GM18951 (cell line): ENCODE results near the gene ZNF550.
"Not testable (repeated sequence)": the region's sequence is repeated elsewhere in the genome, so short reads cannot be mapped to it uniquely, and the experiment has no call there.

Source experiments
- POLR2A ChIP-seq: IDR thresholded peaks from 4 replicates; pipeline ENCODE4 v1.6.1; 2011; ENCODE audit warnings: mild to moderate bottlenecking; ENCODE audit not compliant: insufficient read length, insufficient read depth; ENCODE audit errors: extremely low read depth
- in situ Hi-C: fragments of 300-500 bp; cut with MboI; formaldehyde crosslinking; loops from one replicate; pipeline ENCODE4 v1.12.0; 2022; ENCODE audit warnings: low sequenced_read_pairs, mixed read lengths, inconsistent platforms; ENCODE audit not compliant: unreplicated experiment

ZNF550 gene

DNA sequence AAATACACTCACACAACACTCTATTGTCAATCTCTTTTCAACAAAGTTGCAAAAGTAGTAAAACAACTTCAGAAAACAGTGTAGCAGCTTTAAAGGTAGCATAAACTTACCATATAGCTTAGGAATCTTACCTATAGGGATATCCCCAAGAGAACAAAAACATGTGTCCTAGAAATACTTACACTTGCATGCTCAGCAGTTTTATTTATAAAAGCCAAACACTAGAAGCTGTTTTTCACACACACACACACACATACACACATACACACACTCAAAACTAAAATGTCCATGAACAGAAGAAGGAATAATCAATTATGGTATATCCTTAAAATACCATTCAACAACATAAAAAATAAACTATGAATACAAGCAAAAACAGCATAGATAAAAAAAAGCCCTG lies 48.2 kb downstream of the ZNF550 start:
- in situ Hi-C loops = no loop called here
- TF ChIP-seq POLR2A = no peak

DNA sequence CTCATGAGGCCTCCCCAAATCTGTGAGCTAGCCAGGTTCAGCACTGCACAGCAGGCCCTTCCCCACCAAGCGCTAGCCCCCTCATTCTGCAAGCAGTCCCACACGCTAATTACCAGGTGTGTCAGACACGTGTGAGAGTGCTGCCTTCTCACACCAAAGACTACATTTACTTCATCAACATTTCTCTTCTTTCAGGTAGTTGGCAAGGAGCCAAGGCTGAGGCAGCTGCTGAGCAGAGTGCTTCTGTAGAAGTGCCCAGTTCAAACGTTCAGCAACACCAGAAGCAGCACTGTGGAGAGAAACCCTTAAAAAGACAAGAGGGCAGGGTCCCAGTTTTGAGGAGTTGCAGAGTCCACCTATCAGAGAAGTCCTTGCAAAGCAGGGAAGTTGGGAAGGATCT lies 53.5 kb downstream of the ZNF550 start:
- no peak for TF ChIP-seq POLR2A
- in situ Hi-C loops = no loop called here

DNA sequence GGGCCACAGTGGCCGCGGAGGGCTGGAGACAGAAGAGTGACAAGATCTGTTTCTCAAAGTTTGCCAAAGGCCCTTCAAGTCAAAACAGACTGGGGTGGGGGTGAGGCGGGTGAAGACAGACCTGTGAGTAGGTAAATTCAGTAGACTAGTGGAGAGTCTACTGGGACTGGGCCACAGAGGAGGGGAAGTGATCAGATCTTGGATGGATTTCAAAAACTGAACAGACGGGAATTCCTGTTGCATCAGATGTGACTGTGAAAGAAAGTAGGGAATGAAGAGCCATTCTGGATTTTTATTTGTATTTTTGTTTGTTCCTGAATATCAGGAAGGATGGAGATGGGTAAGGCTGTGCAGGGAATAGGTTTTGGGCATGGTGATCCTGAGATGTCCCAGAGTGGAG lies 59.3 kb downstream of the ZNF550 start:
- in situ Hi-C loops = not testable (repeated sequence)

DNA sequence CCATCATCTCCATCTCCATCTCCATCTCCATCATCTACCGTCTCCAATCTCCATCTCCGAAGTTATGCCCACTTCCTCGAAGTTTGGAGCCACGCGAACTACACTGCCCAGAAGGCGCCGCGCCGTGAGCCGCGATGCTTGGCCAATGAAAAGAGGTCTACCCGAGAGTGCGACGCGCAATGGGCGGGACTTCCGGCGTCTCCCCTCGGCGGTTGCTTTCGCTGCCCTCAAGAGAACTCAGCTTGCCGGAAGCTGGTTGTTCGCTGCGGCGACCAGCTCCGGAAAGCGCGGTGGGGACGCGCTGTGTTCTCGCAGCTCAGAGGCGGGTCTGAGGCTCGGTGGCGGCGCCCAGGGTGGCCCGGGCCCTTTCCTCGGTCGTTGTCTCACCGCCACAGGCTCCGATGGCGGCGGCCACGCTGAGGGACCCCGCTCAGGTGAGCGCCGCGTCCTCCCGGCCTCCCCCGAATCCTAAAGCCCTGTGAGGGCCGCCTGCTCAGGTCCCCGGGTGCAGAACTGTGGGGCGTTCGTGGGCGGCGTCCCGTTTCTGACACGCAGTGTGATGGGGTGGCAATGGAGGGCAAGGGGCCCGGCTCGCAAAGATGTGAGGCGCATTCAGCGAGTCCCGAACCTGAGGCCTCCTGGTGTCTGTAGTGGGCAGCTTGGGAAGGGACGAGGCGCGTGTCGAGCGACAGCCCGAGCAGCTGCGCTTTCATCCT lies 59.8 kb downstream of the ZNF550 start, which contains the start of gene ZNF773:
Gene ZNF773 (plus strand): TSS at position 259 of the 716 bp plus-strand sequence. CDS start 143 bp downstream, at position 402.
- peak; percentile 91 for TF ChIP-seq POLR2A
- in situ Hi-C loops = not testable (repeated sequence)

DNA sequence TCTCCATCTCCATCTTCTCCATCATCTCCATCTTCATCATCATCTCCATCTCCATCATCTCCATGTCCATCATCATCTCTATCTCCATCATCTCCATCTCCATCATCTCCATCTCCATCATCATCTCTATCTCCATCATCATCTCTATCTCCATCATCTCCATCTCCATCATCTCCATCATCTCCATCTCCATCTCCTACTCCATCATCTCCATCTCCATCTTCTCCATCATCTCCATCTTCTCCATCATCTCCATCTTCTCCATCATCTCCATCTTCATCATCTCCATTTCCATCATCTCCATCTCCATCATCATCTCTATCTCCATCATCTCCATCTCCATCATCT lies 60.4 kb downstream of the ZNF550 start:
- in situ Hi-C loops = not testable (repeated sequence)

DNA sequence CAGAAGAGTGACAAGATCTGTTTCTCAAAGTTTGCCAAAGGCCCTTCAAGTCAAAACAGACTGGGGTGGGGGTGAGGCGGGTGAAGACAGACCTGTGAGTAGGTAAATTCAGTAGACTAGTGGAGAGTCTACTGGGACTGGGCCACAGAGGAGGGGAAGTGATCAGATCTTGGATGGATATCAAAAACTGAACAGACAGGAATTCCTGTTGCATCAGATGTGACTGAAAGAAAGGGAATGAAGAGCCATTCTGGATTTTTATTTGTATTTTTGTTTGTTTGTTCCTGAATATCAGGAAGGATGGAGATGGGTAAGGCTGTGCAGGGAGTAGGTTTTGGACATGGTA lies 71.4 kb downstream of the ZNF550 start:
- in situ Hi-C loops = not testable (repeated sequence)

DNA sequence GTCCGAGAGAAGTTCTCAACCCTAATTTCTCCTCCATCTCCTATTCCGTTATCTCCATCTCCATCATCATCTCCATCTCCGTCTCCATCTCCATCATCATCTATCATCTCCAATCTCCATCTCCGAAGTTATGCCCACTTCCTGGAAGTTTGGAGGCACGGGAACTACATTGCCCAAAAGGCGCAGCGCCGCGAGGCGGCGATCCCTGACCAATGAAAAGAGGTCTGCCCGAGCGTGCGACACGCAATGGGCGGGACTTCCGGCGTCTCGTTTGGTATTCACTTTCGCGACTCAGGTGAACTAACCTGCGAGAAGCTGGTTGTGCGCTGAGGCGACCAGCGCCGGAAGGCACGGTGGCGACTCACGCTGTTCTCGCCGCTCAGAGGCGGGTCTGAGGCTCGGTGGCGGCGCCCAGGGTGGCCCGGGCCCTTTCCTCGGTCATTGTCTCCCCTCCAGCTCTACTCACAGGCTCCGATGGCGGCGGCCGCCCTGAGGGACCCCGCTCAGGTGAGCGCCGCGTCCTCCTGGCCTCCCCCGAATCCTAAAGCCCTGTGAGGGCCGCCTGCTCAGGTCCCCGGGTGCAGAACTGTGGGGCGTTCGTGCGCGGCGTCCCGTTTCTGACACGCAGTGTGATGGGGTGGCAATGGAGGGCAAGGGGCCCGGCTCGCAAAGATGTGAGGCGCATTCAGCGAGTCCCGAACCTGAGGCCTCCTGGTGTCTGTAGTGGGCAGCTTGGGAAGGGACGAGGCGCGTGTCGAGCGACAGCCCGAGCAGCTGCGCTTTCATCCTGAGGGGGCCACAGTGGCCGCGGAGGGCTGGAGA lies 72.0 kb downstream of the ZNF550 start, which contains the start of gene ZNF419:
Gene ZNF419 (plus strand): TSS at position 274 of the 822 bp plus-strand sequence. CDS start 201 bp downstream, at position 475.
- peak; percentile 67 for TF ChIP-seq POLR2A
- in situ Hi-C loops = not testable (repeated sequence)
